Activated CD8-positive, alpha-beta T cell treated with anti-CD3 and anti-CD28 coated beads for 36 hours (primary cell): ENCODE results near the gene CLEC16A. TPM values are rescaled to one million over a fixed set of nuclear protein-coding genes. Genes with fewer than 3 reads are reported as not detected.

ENCODE experiments used
- ATAC-seq: fragments of 200-7000 bp; cut with Tn5 transposase; one replicate; pipeline ENCODE4 v1.10.0; 2021; ENCODE audit warnings: mild to moderate bottlenecking, moderate library complexity
- CTCF ChIA-PET: fragments of 350-600 bp; sonication (Branson Sonifier 250); formaldehyde crosslinking; loops from one replicate; lab custom pipeline; 2021; ENCODE audit warnings: antibody characterized with exemption; lab: Charles Lee
- POLR2A ChIA-PET: fragments of 350-600 bp; sonication (Branson Sonifier 250); formaldehyde crosslinking; loops from one replicate; lab custom pipeline; 2021; ENCODE audit warnings: antibody characterized with exemption; lab: Charles Lee
- DNase-seq: peaks from one replicate; pipeline ENCODE4 v3.0.0-alpha.2; 2020
- H3K27ac Mint-ChIP-seq: one replicate; pipeline ENCODE4 v1.8.0; 2021; ENCODE audit warnings: mild to moderate bottlenecking, mixed read lengths
- H3K27me3 Mint-ChIP-seq: one replicate; pipeline ENCODE4 v1.8.0; 2021; ENCODE audit warnings: mixed read lengths
- H3K36me3 Mint-ChIP-seq: one replicate; pipeline ENCODE4 v1.8.0; 2021; ENCODE audit warnings: low read depth, mixed read lengths
- H3K4me1 Mint-ChIP-seq: one replicate; pipeline ENCODE4 v1.8.0; 2021; ENCODE audit warnings: low read depth, mixed read lengths
- H3K4me3 Mint-ChIP-seq: one replicate; pipeline ENCODE4 v1.8.0; 2021; ENCODE audit warnings: mild to moderate bottlenecking, moderate library complexity, mixed read lengths
- H3K9me3 Mint-ChIP-seq: one replicate; pipeline ENCODE4 v1.8.0; 2021; ENCODE audit warnings: mixed read lengths
- intact Hi-C: fragments of 100-400 bp; cut with micrococcal nuclease; formaldehyde crosslinking; loops from one replicate; pipeline ENCODE4 v1.10.0; 2022
- total RNA-seq, 2 experiments: library from RNA; stranded (reverse); gene quantifications; one replicate each; pipeline ENCODE4 v1.2.3, GENCODE V29; 2021
- TF ChIP-seq, protein P1 (sequence below): fragments of 200-600 bp; IDR thresholded peaks from one replicate; pipeline ENCODE4 v1.8.0; 2022; ENCODE audit warnings: antibody characterized with exemption, mild to moderate bottlenecking

Gene CLEC16A
- total RNA-seq, 2 experiments from 2014 or later = 20.4 to 21.7 TPM

- Mint-ChIP-seq H3K36me3 (peaks cover 40% of the 10 kb centered on the region), H3K27me3 (no peaks in the 10 kb centered on the region), H3K9me3 (no peaks in the 10 kb centered on the region), H3K27ac (peak overlapping the region; percentile 39), H3K4me3 (no peak overlapping the region), H3K4me1 (peaks cover 42% of the 10 kb centered on the region)
- intact Hi-C loops = no loop called here
- ATAC-seq (no peak), DNase-seq (no peak)
- CTCF ChIA-PET = no interaction called here
- TF ChIP-seq, protein P1, sequence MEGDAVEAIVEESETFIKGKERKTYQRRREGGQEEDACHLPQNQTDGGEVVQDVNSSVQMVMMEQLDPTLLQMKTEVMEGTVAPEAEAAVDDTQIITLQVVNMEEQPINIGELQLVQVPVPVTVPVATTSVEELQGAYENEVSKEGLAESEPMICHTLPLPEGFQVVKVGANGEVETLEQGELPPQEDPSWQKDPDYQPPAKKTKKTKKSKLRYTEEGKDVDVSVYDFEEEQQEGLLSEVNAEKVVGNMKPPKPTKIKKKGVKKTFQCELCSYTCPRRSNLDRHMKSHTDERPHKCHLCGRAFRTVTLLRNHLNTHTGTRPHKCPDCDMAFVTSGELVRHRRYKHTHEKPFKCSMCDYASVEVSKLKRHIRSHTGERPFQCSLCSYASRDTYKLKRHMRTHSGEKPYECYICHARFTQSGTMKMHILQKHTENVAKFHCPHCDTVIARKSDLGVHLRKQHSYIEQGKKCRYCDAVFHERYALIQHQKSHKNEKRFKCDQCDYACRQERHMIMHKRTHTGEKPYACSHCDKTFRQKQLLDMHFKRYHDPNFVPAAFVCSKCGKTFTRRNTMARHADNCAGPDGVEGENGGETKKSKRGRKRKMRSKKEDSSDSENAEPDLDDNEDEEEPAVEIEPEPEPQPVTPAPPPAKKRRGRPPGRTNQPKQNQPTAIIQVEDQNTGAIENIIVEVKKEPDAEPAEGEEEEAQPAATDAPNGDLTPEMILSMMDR = no peak
- POLR2A ChIA-PET = interaction anchor here (1.4 kb wide), 1 partner anchor 10 kb away, joined by 3 read pairs; no protein-coding TSS in a partner anchor
Measured at GRCh38 chr16:11126399-11127054, 182.2 kb downstream of the CLEC16A start.

- H3K4me1 Mint-ChIP-seq = peaks cover 47% of the 10 kb centered on the region
Measured at GRCh38 chr16:11127610-11128195, 183.3 kb downstream of the CLEC16A start.

DNA sequence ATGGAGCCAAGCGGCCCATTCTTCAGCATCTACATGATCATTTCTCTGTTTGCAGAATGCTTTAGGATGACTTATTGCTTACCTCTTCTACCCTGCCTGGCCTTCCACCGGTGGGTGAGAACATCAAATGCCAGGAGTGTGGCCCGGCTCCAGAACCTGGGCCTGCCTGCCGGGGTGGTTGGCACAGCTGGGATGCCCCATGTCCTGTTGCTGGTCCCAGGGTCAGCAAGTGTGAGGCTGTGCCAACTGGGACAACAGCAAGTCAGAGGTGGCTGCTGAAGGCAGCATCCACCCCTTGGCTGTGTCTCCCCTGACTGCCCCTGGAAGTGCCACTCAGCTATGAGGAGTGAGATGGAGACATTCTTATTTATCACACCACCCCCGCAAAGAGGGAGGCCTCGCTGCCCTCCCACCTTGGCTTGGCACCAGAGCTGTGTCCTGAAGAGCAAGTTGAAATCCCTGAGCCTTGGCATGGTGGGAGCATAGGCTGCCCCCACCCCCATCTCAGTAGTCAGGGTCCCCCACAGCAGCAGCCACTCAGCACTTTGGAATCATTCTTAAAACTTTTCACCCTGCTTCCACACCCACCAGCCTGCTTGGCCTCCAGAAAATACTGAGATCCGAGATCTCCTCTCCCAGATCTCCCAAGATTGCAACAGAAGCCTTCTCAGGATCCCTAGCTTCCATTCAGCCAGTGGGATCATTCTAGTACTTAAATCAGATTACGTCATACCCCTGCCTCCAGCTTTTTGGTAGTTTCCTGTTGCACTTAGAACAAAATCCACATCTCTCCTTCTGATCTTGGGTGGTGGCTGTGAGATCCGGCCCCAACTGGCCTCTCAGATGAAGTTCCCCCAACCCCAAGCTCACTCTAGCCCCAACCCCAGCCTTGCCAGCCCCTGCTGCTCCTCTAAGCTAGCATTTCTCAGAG lies 184.1 kb downstream of the CLEC16A start:
- DNase-seq (peak; percentile 39), ATAC-seq (peak; percentile 64)
- TF ChIP-seq, protein P1 = no peak
- H3K4me3 Mint-ChIP-seq = no peak overlapping the region
- no peaks in the 10 kb centered on the region for H3K9me3 Mint-ChIP-seq
- intact Hi-C loops = no loop called here
- H3K4me1 Mint-ChIP-seq = peaks cover 51% of the 10 kb centered on the region
- no peaks in the 10 kb centered on the region for H3K27me3 Mint-ChIP-seq
- H3K36me3 Mint-ChIP-seq = peaks cover 34% of the 10 kb centered on the region
- ChIA-PET POLR2A (interaction anchor here (0.7 to 2.3 kb wide), 3 partner anchors 14 to 127 kb away, joined by 3 to 5 read pairs (median 4); partner anchors contain the start of gene SOCS1), CTCF (interaction anchor here (0.9 kb wide), 1 partner anchor 178 kb away, joined by 3 read pairs; no protein-coding TSS in a partner anchor)
- peak overlapping the region; percentile 72 for H3K27ac Mint-ChIP-seq

More at GRCh38 chr16:11127610-11128195, 183.3 kb downstream of the CLEC16A start:
- Mint-ChIP-seq H3K9me3 (no peaks in the 10 kb centered on the region), H3K27ac (no peak overlapping the region), H3K36me3 (peaks cover 36% of the 10 kb centered on the region), H3K4me3 (no peak overlapping the region), H3K27me3 (no peaks in the 10 kb centered on the region)
- CTCF ChIA-PET = no interaction called here
- TF ChIP-seq, protein P1 = no peak
- intact Hi-C loops = no loop called here
- no peak for DNase-seq
- POLR2A ChIA-PET = no interaction called here
- no peak for ATAC-seq

GRCh38 chr16:11129378-11129781 lies 185.0 kb downstream of the CLEC16A start:
- DNase-seq (peak; percentile 24), ATAC-seq (no peak)
- intact Hi-C loops = no loop called here
- POLR2A ChIA-PET = interaction anchor here (1.5 to 2.3 kb wide), 2 partner anchors 15 kb away, joined by 4 to 5 read pairs; no protein-coding TSS in a partner anchor
- TF ChIP-seq, protein P1 = no peak
- H3K27me3 Mint-ChIP-seq = no peaks in the 10 kb centered on the region
- CTCF ChIA-PET = interaction anchor here (0.9 kb wide), 1 partner anchor 179 kb away, joined by 3 read pairs; no protein-coding TSS in a partner anchor
- peak overlapping the region; percentile 68 for H3K27ac Mint-ChIP-seq
- peaks cover 25% of the 10 kb centered on the region for H3K36me3 Mint-ChIP-seq
- H3K9me3 Mint-ChIP-seq = no peaks in the 10 kb centered on the region
- H3K4me1 Mint-ChIP-seq = peaks cover 52% of the 10 kb centered on the region
- H3K4me3 Mint-ChIP-seq = no peak overlapping the region
